Esophagus muscularis mucosa (tissue), 3 donors: ENCODE data around the gene INTS13.

Experiments used
- POLR2A ChIP-seq: fragments of 450-650 bp; IDR thresholded peaks from one replicate; pipeline ENCODE4 v1.6.1; 2017; ENCODE audit warnings: antibody characterized with exemption, moderate library complexity, mild to moderate bottlenecking, low read depth
- POLR2AphosphoS5 ChIP-seq, 2 donors: sonication (generic); formaldehyde crosslinking; IDR thresholded peaks; one replicate each; pipeline ENCODE4 v1.6.1; 2017; ENCODE audit warnings: antibody characterized with exemption in 2 of 2
- TF ChIP-seq, protein P1 (sequence below), 3 experiments: fragments of 200-600 bp in 2 of 3; fragments of 450-650 bp in 1 of 3; sonication (generic) in 2 of 3; IDR thresholded peaks; one replicate each; pipeline ENCODE4 v1.5.1; 2017 to 2019; ENCODE audit warnings: antibody characterized with exemption in 3 of 3, mild to moderate bottlenecking in 2 of 3, moderate library complexity in 1 of 3

DNA sequence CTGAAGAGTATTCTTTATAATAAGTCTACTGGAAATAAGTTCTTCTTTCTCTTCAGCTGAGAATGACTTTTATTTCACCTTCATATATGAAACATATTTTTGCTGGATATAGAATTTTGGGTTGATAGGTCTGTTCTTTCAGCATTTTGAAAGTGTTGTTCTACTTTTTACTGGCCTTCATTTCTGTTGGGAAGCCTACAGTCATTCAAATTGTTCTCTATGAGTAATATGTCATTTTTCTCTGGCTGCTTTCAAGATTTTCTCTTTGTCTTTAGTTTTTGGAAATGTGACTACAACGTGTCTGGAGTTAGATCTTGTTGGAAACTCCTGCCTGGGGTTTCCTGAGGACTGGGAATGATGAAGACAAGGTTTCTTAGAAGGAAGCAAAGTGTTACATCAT, 10.5 kb upstream of the INTS13 start:
- TF ChIP-seq, protein P1, sequence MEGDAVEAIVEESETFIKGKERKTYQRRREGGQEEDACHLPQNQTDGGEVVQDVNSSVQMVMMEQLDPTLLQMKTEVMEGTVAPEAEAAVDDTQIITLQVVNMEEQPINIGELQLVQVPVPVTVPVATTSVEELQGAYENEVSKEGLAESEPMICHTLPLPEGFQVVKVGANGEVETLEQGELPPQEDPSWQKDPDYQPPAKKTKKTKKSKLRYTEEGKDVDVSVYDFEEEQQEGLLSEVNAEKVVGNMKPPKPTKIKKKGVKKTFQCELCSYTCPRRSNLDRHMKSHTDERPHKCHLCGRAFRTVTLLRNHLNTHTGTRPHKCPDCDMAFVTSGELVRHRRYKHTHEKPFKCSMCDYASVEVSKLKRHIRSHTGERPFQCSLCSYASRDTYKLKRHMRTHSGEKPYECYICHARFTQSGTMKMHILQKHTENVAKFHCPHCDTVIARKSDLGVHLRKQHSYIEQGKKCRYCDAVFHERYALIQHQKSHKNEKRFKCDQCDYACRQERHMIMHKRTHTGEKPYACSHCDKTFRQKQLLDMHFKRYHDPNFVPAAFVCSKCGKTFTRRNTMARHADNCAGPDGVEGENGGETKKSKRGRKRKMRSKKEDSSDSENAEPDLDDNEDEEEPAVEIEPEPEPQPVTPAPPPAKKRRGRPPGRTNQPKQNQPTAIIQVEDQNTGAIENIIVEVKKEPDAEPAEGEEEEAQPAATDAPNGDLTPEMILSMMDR (IDR thresholded peaks at IDR 0.05) = no peak
- TF ChIP-seq POLR2A (no peak), POLR2AphosphoS5 (IDR thresholded peaks at IDR 0.05) (no peak)
